ENCODE data around the gene GHRH. TPM values are rescaled to one million over a fixed set of nuclear protein-coding genes. Genes with fewer than 3 reads are reported as not detected.

GHRH gene
- total and polyA plus RNA-seq, 2 donors (not counting 1 experiment from before 2014, with no cell fraction given): not detected

GRCh38 chr20:37271421-37271768 is 9.8 kb upstream of the GHRH start:
- Histone ChIP-seq H3K9ac (ENCODE audit: low read length) (no peak overlapping the region), H3K4me2 (replicated peaks; ENCODE audit: low read depth, low read length, poor library complexity, severe bottlenecking) (no peak overlapping the region), H3K9me3 (ENCODE audit: control extremely low read depth in 1 of 3, control insufficient read depth in 2 of 3, insufficient read depth in 1 of 3, low read length in 2 of 3) (no peaks in the 10 kb centered on the region), H3K36me3 (replicated peaks in 1 of 2; ENCODE audit: control extremely low read depth in 1 of 2, control insufficient read depth in 1 of 2, extremely low read depth in 1 of 2, insufficient read depth in 2 of 2, low read length in 1 of 2) (no peaks in the 10 kb centered on the region), H4K20me1 (ENCODE audit: control insufficient read depth, insufficient read depth, low read length, poor library complexity, severe bottlenecking) (no peaks in the 10 kb centered on the region), H2AFZ (ENCODE audit: insufficient read depth, low read depth, low read length, poor library complexity, severe bottlenecking) (no peak overlapping the region), H3K27me3 (replicated peaks in 1 of 4; ENCODE audit: control extremely low read depth in 1 of 4, control insufficient read depth in 3 of 4, insufficient read depth in 4 of 4, low read length in 3 of 4) (no peaks in the 10 kb centered on the region), H3K79me2 (ENCODE audit: control insufficient read depth, insufficient read depth, low read length) (no peaks in the 10 kb centered on the region), H3K27ac (ENCODE audit: low read length in 2 of 2) (peak overlapping the region in 1 of 2 donors; percentile 71), H3K4me1 (ENCODE audit: control insufficient read depth in 2 of 2, insufficient read depth in 2 of 2, low read length in 2 of 2) (peaks cover 48 to 52% of the 10 kb centered on the region in 2 donors), H3K4me3 (ENCODE audit: control extremely low read depth in 1 of 5, extremely low read depth in 1 of 5, insufficient read depth in 1 of 5, low read depth in 2 of 5, low read length in 4 of 5) (no peak overlapping the region)
- peaks cover 47% of the 10 kb centered on the region for H3K4me1 Mint-ChIP-seq
- no peak for TF ChIP-seq EZH2 (IDR thresholded peaks at IDR 0.05; ENCODE audit: borderline replicate concordance, insufficient read depth, low read depth, low read length, poor library complexity, severe bottlenecking)
- TF ChIP-seq, protein P1, sequence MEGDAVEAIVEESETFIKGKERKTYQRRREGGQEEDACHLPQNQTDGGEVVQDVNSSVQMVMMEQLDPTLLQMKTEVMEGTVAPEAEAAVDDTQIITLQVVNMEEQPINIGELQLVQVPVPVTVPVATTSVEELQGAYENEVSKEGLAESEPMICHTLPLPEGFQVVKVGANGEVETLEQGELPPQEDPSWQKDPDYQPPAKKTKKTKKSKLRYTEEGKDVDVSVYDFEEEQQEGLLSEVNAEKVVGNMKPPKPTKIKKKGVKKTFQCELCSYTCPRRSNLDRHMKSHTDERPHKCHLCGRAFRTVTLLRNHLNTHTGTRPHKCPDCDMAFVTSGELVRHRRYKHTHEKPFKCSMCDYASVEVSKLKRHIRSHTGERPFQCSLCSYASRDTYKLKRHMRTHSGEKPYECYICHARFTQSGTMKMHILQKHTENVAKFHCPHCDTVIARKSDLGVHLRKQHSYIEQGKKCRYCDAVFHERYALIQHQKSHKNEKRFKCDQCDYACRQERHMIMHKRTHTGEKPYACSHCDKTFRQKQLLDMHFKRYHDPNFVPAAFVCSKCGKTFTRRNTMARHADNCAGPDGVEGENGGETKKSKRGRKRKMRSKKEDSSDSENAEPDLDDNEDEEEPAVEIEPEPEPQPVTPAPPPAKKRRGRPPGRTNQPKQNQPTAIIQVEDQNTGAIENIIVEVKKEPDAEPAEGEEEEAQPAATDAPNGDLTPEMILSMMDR (IDR thresholded peaks at IDR 0.05): no peak
- peak overlapping the region; percentile 57 for H3K27ac Mint-ChIP-seq
- POLR2A ChIA-PET: interaction anchor here (0.7 to 1.0 kb wide), 2 partner anchors 73 to 80 kb away, joined by 3 read pairs; no protein-coding TSS in a partner anchor
- H3K9me3 Mint-ChIP-seq (ENCODE audit: insufficient read depth): no peaks in the 10 kb centered on the region
- WGBS (ENCODE audit: insufficient coverage): 80% methylated on average over 2 of the region's 3 CpGs
- no peak overlapping the region for H3K4me3 Mint-ChIP-seq
- intact Hi-C loops (cut with micrococcal nuclease): loop anchor here (5.0 kb wide), 1 partner anchor 46 kb away; no protein-coding TSS in a partner anchor
- H3K27me3 Mint-ChIP-seq: no peaks in the 10 kb centered on the region
- ATAC-seq (ENCODE audit: low read depth) (no peak), DNase-seq (no peak)
- CTCF ChIA-PET: interaction anchor here (0.9 to 9.8 kb wide), 9 partner anchors 9 to 269 kb away, joined by 3 to 161 read pairs (median 4); no protein-coding TSS in a partner anchor

GRCh38 chr20:37270576-37271420 is 9.2 kb upstream of the GHRH start:
- Mint-ChIP-seq H3K4me3 (no peak overlapping the region), H3K27me3 (no peaks in the 10 kb centered on the region), H3K27ac (peak overlapping the region; percentile 57), H3K9me3 (ENCODE audit: insufficient read depth) (no peaks in the 10 kb centered on the region), H3K4me1 (peaks cover 43% of the 10 kb centered on the region)
- H3K79me2 ChIP-seq (ENCODE audit: control insufficient read depth, insufficient read depth, low read length): no peaks in the 10 kb centered on the region
- H2AFZ ChIP-seq (ENCODE audit: insufficient read depth, low read depth, low read length, poor library complexity, severe bottlenecking): peak overlapping the region; percentile 43
- 71% methylated on average over 10 of the region's 12 CpGs for WGBS (ENCODE audit: insufficient coverage)
- peak; percentile 60 for ATAC-seq (ENCODE audit: low read depth)
- no peaks in the 10 kb centered on the region for H3K27me3 ChIP-seq (replicated peaks in 1 of 4; ENCODE audit: control extremely low read depth in 1 of 4, control insufficient read depth in 3 of 4, insufficient read depth in 4 of 4, low read length in 3 of 4)
- ChIA-PET POLR2A (interaction anchor here (0.7 to 1.1 kb wide), 4 partner anchors 16 to 1595 kb away, joined by 3 to 7 read pairs (median 4); no protein-coding TSS in a partner anchor), CTCF (interaction anchor here (0.8 to 9.8 kb wide), 21 partner anchors 8 to 285 kb away, joined by 3 to 161 read pairs (median 4); partner anchors contain the start of genes BLCAP and MANBAL)
- H3K9me3 ChIP-seq (ENCODE audit: control extremely low read depth in 1 of 3, control insufficient read depth in 2 of 3, insufficient read depth in 1 of 3, low read length in 2 of 3): no peaks in the 10 kb centered on the region
- H3K4me1 ChIP-seq (ENCODE audit: control insufficient read depth in 2 of 2, insufficient read depth in 2 of 2, low read length in 2 of 2): peaks cover 42 to 46% of the 10 kb centered on the region in 2 donors
- intact Hi-C loops (cut with micrococcal nuclease): loop anchor here (1.0 to 5.0 kb wide), 2 partner anchors 19 to 47 kb away; partner anchors contain the start of gene MANBAL
- no peaks in the 10 kb centered on the region for H4K20me1 ChIP-seq (ENCODE audit: control insufficient read depth, insufficient read depth, low read length, poor library complexity, severe bottlenecking)
- no peak overlapping the region for H3K9ac ChIP-seq (ENCODE audit: low read length)
- peak overlapping the region; percentile 49 to 71 for H3K27ac ChIP-seq (ENCODE audit: low read length in 2 of 2)
- H3K4me2 ChIP-seq (replicated peaks; ENCODE audit: low read depth, low read length, poor library complexity, severe bottlenecking): peak overlapping the region; percentile 41
- TF ChIP-seq, protein P1 (IDR thresholded peaks at IDR 0.05): no peak
- no peak for TF ChIP-seq EZH2 (IDR thresholded peaks at IDR 0.05; ENCODE audit: borderline replicate concordance, insufficient read depth, low read depth, low read length, poor library complexity, severe bottlenecking)
- no peak overlapping the region for H3K4me3 ChIP-seq (ENCODE audit: control extremely low read depth in 1 of 5, extremely low read depth in 1 of 5, insufficient read depth in 1 of 5, low read depth in 2 of 5, low read length in 4 of 5)
- H3K36me3 ChIP-seq (replicated peaks in 1 of 2; ENCODE audit: control extremely low read depth in 1 of 2, control insufficient read depth in 1 of 2, extremely low read depth in 1 of 2, insufficient read depth in 2 of 2, low read length in 1 of 2): no peaks in the 10 kb centered on the region
- DNase-seq: peak; percentile 75
